ENCODE measurements around the gene INTS3. TPM values are rescaled to one million over a fixed set of nuclear protein-coding genes. Genes with fewer than 3 reads are reported as not detected.

Gene INTS3
- polyA plus RNA-seq, 1 donor from 2014 or later = 29.9 TPM

GRCh38 chr1:153805886-153806719, 78.3 kb downstream of the INTS3 start:
- no peaks in the 10 kb centered on the region for H3K27me3 ChIP-seq (ENCODE audit: insufficient read depth, low read depth, low read length)
- H3K9me3 ChIP-seq (ENCODE audit: low read length) = no peaks in the 10 kb centered on the region
- H3K36me3 ChIP-seq (ENCODE audit: insufficient read depth, low read length) = no peaks in the 10 kb centered on the region
- no peak overlapping the region for H2AFZ ChIP-seq (ENCODE audit: low read depth, low read length)
- no peaks in the 10 kb centered on the region for H3K9me2 ChIP-seq (ENCODE audit: insufficient read depth, low read length)
- H3F3A ChIP-seq (ENCODE audit: insufficient read depth, low read length, poor library complexity, severe bottlenecking) = no peaks in the 10 kb centered on the region
- H3K27ac ChIP-seq (ENCODE audit: low read length) = no peak overlapping the region
- TF ChIP-seq EZH2 (IDR thresholded peaks at IDR 0.05; ENCODE audit: borderline replicate concordance, insufficient read depth, low read length, poor library complexity, severe bottlenecking) = no peak
- TF ChIP-seq EP300 (conservative IDR thresholded peaks at IDR 0.05; ENCODE audit: poor library complexity, severe bottlenecking) = no peak
- TF ChIP-seq MXI1 (conservative IDR thresholded peaks at IDR 0.05; ENCODE audit: poor library complexity, severe bottlenecking) = no peak
- TF ChIP-seq SMC3 (conservative IDR thresholded peaks at IDR 0.05; ENCODE audit: poor library complexity) = no peak
- no peak for TF ChIP-seq RAD21 (conservative IDR thresholded peaks at IDR 0.05)
- no peak for TF ChIP-seq TAF1 (IDR thresholded peaks at IDR 0.05; ENCODE audit: low read depth)
- TF ChIP-seq POLR2AphosphoS5 (IDR thresholded peaks at IDR 0.05) = no peak
- no peak for TF ChIP-seq REST (IDR thresholded peaks at IDR 0.05; ENCODE audit: borderline replicate concordance)
- no peak for TF ChIP-seq CTCF (IDR thresholded peaks at IDR 0.05; ENCODE audit: poor library complexity, severe bottlenecking)
- no peak overlapping the region for H3K4me2 ChIP-seq (ENCODE audit: low read length)
- no peak overlapping the region for H3K9ac ChIP-seq (ENCODE audit: low read length)
- H3K79me2 ChIP-seq (replicated peaks; ENCODE audit: insufficient read depth, low read length) = no peaks in the 10 kb centered on the region
- H4K20me1 ChIP-seq (ENCODE audit: insufficient read depth) = no peaks in the 10 kb centered on the region
- no peak overlapping the region for H3K4me3 ChIP-seq (ENCODE audit: low read length)

- H3K4me3 ChIP-seq (ENCODE audit: low read length) = no peak overlapping the region
- no peak overlapping the region for H3K4me2 ChIP-seq (ENCODE audit: low read length)
- peaks cover 4% of the 10 kb centered on the region for H3K36me3 ChIP-seq (ENCODE audit: insufficient read depth, low read length)
- no peaks in the 10 kb centered on the region for H3F3A ChIP-seq (ENCODE audit: insufficient read depth, low read length, poor library complexity, severe bottlenecking)
- no peaks in the 10 kb centered on the region for H3K27me3 ChIP-seq (ENCODE audit: insufficient read depth, low read depth, low read length)
- TF ChIP-seq POLR2AphosphoS5 (IDR thresholded peaks at IDR 0.05) (no peak), REST (IDR thresholded peaks at IDR 0.05; ENCODE audit: borderline replicate concordance) (no peak), CTCF (IDR thresholded peaks at IDR 0.05; ENCODE audit: poor library complexity, severe bottlenecking) (no peak), EZH2 (IDR thresholded peaks at IDR 0.05; ENCODE audit: borderline replicate concordance, insufficient read depth, low read length, poor library complexity, severe bottlenecking) (no peak), RAD21 (conservative IDR thresholded peaks at IDR 0.05) (no peak), TAF1 (IDR thresholded peaks at IDR 0.05; ENCODE audit: low read depth) (no peak), EP300 (conservative IDR thresholded peaks at IDR 0.05; ENCODE audit: poor library complexity, severe bottlenecking) (no peak), SMC3 (conservative IDR thresholded peaks at IDR 0.05; ENCODE audit: poor library complexity) (no peak)
- H3K27ac ChIP-seq (ENCODE audit: low read length) = no peak overlapping the region
- no peaks in the 10 kb centered on the region for H3K9me2 ChIP-seq (ENCODE audit: insufficient read depth, low read length)
- H3K79me2 ChIP-seq (replicated peaks; ENCODE audit: insufficient read depth, low read length) = no peaks in the 10 kb centered on the region
- H3K9ac ChIP-seq (ENCODE audit: low read length) = no peak overlapping the region
- H2AFZ ChIP-seq (ENCODE audit: low read depth, low read length) = no peak overlapping the region
- no peaks in the 10 kb centered on the region for H3K9me3 ChIP-seq (ENCODE audit: low read length)
- H4K20me1 ChIP-seq (ENCODE audit: insufficient read depth) = no peaks in the 10 kb centered on the region
Measured at GRCh38 chr1:153816283-153816889, 88.5 kb downstream of the INTS3 start.
